Endometrium (tissue), 2 donors: ENCODE results near the gene SLC25A24.
A peak's percentile ranks its signal among the peaks of the same experiment; 100 is the strongest.
"Not testable (repeated sequence)": the region's sequence is repeated elsewhere in the genome, so short reads cannot be mapped to it uniquely, and the experiment has no call there.

Experiments used
- FAIRE-seq: peaks from 2 replicates; lab custom pipeline; 2012; peaks lifted over from hg19 to GRCh38; lab: Jason Lieb, UNC
- donor health status: control.
- donor health status: control.

The SLC25A24 gene

DNA sequence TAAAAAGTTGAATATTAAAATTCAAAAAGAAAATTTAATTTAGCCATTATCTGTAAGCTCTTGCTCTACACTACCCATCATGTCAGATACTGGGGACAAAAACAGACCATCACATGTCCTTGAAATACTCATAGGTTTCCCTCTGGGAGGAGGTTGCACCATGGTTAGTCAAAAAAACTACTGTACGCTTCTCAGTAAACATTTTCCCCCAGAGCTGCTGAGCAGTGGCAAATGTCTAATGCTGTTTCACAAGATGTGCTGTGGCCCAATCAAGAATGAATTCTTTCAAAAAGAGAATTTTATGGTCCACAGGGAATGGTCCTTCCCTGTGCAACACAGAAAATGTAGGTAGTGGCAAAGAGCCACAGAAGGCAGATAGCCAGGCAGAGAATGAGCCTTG is 6.1 kb downstream of the SLC25A24 start:
- no peak for FAIRE-seq

GRCh38 chr1:108193333-108193732 is 6.8 kb downstream of the SLC25A24 start:
- no peak for FAIRE-seq

DNA sequence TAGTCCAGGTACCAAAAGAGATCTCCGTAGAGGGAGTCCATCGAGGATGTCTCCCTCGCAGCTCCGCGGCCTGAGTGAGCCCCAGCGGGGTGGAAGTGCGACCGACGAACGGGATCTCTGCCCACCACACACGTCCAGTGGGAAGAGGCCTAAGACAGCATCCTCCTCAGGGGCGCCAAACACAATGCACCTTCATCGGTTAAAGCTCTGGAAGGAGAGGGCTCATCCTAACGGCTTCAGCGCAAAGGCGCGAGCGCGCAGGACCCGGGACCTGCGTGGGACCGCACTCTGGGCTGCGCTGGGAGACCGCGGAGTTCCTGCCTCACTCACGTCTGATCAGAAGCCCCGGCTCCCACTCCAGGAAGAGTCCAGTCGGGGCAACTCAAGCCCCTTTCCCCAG is 7.6 kb downstream of the SLC25A24 start:
- no peak for FAIRE-seq

- FAIRE-seq = no peak
These were observed 9.3 kb downstream of the SLC25A24 start for GRCh38 chr1:108190686-108191416.

- no peak for FAIRE-seq
These were observed 10.0 kb downstream of the SLC25A24 start for GRCh38 chr1:108190001-108190634.

DNA sequence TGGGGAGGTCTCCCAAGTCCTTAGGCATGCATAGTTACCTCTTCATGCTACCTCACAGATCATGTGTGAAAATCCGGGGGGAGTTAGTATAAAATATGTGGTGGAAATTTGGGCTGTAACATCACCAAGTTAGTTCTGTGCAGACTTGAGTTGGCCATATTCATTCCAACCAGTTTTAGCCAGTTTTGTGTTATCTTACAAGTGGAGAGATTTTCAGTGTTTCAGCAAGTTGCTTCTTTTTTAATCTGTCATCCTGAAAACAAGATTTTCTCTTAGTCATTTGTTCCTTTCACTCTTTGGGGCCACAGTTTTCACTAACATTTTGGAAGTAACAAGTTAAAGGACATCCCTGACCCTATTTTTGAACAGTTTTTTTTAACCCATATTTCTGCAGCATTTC is 11.3 kb downstream of the SLC25A24 start:
- no peak for FAIRE-seq

GRCh38 chr1:108182959-108183700 is 17.0 kb downstream of the SLC25A24 start:
- FAIRE-seq = no peak

GRCh38 chr1:108179018-108179417 is 21.1 kb downstream of the SLC25A24 start:
- no peak for FAIRE-seq

DNA sequence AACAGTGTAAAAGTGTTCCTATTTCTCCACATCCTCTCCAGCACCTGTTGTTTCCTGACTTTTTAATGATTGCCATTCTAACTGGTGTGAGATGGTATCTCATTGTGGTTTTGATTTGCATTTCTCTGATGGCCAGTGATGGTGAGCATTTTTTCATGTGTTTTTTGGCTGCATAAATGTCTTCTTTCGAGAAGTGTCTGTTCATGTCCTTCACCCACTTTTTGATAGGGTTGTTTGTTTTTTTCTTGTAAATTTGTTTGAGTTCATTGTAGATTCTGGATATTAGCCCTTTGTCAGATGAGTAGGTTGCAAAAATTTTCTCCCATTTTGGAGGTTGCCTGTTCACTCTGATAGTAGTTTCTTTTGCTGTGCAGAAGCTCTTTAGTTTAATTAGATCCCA is 37.7 kb downstream of the SLC25A24 start:
- not testable (repeated sequence) for FAIRE-seq

GRCh38 chr1:108159951-108160350 is 40.2 kb downstream of the SLC25A24 start:
- not testable (repeated sequence) for FAIRE-seq

GRCh38 chr1:108158893-108159453 is 41.2 kb downstream of the SLC25A24 start:
- no peak for FAIRE-seq

DNA sequence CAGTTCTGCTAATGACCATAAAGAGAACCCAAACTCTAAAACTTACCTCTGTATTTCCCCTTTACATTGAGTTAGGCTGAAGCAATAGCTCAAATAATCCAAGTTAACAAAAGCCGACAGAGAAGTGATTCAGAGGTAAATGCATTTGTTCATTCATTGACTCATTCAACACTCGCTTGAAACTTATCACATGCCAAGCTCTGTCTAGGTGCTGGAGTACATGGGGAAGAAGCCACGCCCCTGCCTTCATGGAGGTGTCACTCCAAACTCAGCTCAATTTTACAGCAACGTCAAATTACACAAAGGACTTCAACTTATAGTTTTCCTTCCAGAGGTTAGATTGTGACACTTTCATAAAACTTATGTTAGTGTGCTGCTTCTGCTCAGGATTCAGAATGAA is 45.8 kb downstream of the SLC25A24 start:
- no peak for FAIRE-seq

DNA sequence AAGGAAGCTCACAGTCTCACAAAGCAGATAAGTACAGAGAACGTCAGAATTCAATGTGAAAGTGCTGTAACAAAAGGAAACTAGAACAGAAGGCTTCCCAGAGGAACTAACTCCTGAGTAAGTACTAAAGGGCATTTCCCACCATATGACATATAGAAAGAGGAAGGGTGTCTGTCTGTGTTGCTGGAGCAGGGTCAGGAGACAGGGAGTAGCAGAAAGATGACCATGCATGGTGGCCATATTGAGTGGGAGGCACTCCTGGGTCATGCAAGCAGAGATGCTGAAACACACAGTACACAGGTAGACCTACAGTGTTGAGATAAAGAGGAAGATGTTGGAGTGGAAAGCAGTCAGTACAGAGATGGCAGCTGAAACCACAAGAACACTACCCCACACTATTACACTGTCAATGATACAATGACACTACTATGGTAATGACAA is 47.3 kb downstream of the SLC25A24 start:
- FAIRE-seq = no peak

- no peak for FAIRE-seq
These were observed 48.6 kb downstream of the SLC25A24 start for GRCh38 chr1:108151548-108151947.

DNA sequence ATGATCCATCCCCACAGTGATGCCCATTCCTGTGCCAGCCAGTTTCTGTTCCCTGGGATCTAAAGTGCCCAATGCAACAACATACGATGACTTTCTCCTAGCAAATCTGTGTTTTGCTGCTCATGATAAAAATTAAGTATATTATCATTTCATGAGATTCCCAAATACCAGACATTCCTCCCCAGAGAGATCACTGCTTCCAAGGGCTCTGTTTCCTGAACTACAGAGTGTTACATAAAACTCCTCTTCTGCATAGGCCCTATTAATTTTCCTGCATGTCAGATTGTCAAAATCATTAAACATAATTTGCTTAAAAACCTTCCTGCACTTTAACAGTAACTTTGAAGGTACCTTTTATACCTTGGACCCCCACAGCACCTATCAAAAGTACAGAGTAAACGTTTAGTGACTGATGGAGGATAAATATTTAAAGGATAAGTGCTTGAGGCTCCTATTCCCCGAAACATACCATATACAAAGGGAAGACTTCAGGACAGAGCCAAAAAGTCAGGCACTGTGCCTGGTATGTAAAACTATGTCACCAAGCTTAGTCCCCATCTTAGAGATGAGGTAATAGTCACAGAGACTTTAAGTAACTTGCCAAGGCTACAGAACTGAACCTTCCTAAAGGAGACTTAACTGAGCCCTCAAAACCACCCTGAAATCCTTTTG is 50.2 kb downstream of the SLC25A24 start:
- FAIRE-seq = no peak

GRCh38 chr1:108144569-108144968 is 55.6 kb downstream of the SLC25A24 start:
- not testable (repeated sequence) for FAIRE-seq

GRCh38 chr1:108142773-108143394 is 57.3 kb downstream of the SLC25A24 start:
- FAIRE-seq = no peak

DNA sequence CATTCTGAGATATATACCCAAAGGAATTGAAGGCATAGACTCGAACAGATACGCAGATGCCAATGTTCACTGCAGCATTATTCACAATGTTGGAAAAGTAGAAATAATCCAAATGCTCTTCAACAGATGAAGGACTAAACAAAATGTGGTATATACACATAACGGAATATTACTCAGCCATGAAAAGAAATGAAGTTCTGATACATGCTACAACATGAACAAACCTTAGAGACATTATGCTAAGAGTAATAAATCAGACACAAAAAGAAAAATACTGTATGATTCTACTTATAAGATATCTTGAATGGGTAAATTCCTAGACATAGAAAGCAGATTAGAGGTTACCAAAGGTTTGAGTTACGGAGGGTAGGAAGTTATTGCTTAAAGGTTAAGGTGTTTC is 57.9 kb downstream of the SLC25A24 start:
- no peak for FAIRE-seq

DNA sequence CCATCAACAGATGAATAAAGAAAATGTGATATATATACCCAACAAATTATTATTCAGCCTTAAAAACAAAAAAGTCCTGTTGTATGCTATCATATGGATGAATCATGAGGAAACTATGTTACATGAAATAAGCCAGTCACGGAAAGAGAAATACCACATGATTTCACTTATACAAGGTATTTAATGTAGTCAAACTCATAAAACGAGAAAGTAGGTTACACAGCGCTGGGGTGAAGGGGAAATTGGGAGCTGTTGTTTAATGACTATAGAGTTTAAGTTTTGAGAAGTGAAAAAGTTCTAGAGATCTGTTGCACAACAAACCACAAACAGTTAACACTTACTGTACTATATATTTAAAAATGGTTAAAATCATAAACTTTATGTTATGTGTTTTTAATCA is 58.5 kb downstream of the SLC25A24 start:
- FAIRE-seq = no peak

DNA sequence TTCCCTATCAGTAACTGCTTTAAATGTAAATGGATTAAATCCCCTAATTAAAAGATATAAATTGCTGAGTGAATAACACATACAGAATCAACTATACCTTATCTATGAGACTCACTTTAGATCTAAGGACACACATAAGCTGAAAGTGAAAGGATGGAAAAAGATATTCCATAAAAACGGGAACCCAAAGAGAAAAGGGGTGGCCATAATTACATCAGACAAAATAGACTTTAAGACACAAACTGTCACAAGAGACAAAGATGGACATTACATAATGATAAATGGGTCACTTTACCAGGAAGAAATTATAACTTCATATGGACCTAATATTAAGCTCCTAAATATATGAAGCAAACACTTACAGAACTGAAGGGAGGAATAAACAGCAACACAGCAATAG is 59.2 kb downstream of the SLC25A24 start:
- FAIRE-seq = no peak

- peak; percentile 41 for FAIRE-seq
These were observed 60.0 kb downstream of the SLC25A24 start for GRCh38 chr1:108140177-108140576.

DNA sequence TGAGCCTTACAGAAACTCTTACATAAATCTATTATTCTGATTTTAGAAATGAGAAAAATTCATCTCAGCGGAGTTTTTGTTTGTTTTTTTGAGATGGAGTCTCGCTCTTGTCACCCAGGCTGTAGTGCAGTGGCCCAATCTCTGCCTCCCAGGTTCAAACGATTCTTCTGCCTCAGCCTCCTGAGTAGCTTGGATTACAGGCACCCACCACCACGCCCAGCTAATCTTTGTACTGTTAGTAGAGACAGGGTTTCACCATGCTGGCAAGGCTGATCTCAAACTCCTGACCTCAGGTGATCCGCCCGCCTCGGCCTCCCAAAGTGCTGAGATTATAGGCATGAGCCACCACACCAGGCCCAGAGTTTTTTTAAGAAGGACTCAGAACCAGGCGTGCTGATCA is 60.6 kb downstream of the SLC25A24 start:
- not testable (repeated sequence) for FAIRE-seq
